CD4-positive, alpha-beta T cell treated with Interleukin-10 for 1 hour (primary cell): ENCODE data around the gene MEGF11.
"Not testable (repeated sequence)": the region's sequence is repeated elsewhere in the genome, so short reads cannot be mapped to it uniquely, and the experiment has no call there.

Source experiments
- DNase-seq: peaks from one replicate; pipeline ENCODE4 v3.0.0-alpha.2; 2020

Gene MEGF11

GRCh38 chr15:66270932-66271331, 17.4 kb upstream of the MEGF11 start:
- DNase-seq = no peak

GRCh38 chr15:66269326-66270090, 16.0 kb upstream of the MEGF11 start:
- no peak for DNase-seq

DNA sequence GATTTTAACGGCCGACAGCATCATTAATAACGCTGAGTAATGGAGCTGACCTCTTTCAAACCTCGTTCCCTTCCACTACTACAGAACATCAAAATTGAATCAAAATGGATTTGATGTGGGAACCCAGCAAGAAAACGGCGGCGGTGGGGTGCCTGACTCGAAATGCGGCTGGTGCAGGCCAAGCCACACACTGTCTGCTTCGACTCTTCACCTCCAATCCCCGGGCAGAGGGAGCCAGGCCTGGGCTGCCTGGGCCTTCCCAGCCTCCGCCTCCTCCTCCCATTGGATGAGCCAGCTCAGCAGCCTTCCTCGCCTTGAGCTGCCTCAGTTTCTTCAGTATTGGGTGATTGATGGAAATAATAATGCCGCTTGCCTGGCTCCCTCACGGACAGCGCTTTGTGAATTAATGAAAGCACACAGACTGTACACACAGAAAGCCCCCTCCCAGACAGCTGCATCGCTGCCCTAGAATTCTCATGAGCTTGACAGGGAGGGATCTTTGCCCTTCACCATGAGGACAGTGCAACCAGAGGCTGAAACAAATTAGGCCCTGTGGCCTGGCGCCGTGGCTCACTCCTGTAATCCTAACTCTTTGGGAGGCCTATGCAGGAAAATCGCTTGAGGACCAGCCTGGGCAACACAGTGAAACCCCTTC, 11.4 kb upstream of the MEGF11 start:
- no peak for DNase-seq

- DNase-seq = not testable (repeated sequence)
These were observed 9.3 kb upstream of the MEGF11 start for GRCh38 chr15:66262837-66263236.

DNA sequence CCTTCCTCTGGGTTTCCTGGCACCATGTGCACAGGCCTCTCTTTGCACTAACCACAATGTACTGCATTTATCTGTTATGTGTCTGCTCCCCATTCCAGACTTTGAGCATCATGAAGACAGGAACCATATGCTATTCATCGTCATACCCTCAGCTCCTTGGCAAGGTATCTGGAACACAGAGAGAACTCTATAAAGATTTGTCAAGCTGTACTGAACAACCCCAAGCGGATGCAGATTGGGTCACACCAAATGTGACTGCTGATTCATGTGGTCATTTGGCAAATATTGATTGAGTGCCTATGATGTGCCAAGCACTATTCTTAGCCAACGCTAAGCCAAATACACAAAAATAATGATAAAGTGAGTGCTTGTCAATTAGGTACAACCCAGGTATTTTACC, 7.5 kb upstream of the MEGF11 start:
- no peak for DNase-seq

DNA sequence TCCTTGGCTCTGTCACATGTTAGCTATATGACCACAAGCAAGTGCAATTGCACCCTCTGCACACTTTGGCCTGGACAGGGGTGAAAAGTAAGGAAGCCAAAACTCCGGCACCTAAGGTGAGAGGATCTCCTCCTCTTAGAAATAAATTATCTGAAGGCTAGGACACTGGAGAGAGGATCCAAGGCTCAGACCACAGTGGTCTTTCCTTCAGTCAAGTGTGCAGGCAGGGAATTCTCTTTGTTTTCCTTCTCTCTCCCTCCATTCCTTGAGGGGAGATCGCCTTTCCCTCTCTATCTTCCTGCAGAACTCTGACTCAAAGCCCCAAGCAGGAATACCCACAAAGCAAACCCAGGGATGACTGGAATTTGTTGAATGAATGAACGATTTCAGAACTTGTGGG, 3.1 kb upstream of the MEGF11 start:
- no peak for DNase-seq

- no peak for DNase-seq
These were observed 1.6 kb upstream of the MEGF11 start for GRCh38 chr15:66254951-66255676.

DNA sequence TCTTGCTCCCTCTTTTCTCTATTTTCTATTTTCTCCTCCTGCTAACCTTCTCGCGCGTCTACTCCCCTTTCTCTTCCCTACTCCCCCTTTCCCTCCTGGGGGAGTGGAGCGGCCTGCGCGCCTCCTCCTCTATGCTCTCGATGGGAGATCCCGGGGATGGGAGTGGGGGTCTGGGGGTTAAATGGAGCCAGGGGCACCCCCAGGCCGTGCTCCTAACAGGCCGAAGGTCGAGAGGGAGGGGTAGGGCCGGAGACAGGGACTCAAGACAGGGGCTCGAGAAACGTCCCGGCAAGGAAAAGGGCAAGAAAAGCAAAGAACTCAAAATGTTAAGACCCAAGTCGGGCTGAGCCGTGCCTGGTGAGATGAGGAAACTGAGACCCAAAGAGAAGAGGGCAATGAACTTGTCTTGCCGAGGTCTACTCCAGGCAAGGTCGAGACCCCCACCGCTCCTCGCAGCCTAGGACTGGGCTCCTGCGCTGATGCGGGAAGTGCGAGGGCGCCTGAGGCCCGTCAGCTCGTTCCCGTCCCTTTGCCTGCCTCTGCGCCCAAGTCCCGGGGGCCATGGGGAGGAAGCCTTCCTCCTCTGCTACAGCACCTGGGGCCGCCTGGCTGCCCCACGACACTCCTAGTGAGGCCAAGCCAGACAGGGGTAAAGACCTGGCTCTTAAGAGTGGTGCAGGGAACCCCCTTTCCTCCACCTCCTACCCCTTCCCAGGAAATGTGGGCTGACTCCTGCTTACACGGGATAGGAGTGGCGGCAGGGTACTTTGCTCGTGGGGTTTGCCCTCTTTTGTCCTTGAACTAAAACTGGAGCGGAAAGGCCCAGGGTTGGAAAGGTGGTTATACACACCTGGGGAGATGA, 770 bp upstream of the MEGF11 start:
- no peak for DNase-seq

- DNase-seq = no peak
These were observed 699 bp downstream of the MEGF11 start for GRCh38 chr15:66252685-66253417.

- DNase-seq = peak; percentile 42
These were observed 1.5 kb downstream of the MEGF11 start for GRCh38 chr15:66251790-66252684.

- DNase-seq = no peak
These were observed 2.3 kb downstream of the MEGF11 start for GRCh38 chr15:66251065-66251789.

DNA sequence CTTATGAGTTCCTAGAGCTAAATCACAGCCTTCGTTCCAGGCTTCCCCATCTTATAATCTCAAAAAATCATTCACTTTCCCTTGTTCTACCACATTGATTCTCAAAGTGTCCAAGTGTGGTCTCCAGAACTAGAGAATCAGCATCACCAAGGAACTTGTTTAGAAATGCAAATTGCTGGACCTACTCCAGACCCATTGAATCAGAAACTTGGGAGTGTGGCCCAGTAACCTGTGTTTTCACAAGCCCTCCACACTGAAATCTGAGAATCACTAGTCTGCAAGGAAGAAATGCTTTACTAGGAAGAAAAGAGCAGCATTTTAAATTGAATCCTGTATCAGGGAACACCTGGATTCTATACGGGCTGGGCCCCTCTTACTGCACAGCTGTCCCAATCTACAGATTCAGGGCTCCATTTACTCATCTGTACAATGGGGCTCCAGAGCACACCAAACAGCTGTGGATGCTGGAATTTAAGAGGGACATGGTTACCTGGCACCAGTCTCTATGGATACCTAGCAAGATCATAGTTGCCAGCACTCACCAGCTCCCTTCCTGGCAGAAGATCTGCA, 3.9 kb downstream of the MEGF11 start:
- DNase-seq = no peak

DNA sequence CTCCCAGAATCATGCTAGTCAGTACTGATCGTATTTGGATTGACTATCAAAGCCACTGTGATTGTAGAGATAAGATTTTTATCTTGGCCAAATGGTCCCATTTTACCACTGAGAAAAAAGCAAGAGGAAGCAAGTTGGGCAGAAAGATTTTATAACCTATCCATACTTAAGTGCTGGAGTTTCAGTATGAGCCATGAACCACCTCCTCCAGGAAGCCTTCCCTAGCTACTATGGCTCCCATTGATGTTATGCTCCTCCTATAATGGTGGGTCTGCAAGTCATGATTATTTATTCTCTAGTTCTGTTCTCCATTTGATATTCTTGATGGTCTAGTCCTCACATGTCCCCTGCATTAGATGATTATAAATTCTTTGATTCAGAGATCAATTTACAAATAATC, 6.6 kb downstream of the MEGF11 start:
- no peak for DNase-seq

- not testable (repeated sequence) for DNase-seq
These were observed 7.7 kb downstream of the MEGF11 start for GRCh38 chr15:66245832-66246231.

DNA sequence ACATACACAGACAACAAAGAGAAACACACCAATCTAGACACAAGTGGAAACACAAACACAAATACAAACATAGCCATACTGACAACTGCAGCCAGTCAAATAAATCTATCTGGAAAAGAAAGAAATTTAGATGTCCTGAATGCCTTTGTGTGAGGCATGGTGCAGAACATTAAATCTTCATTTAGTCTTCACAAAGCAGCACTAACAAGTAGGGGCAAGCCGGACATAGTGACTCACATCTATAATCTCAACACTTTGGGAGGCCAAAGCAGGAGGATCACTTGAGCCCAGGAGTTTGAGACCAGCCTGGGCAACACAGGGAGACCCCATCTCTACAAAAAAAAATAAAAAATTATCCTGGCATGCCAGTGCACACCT, 11.7 kb downstream of the MEGF11 start:
- DNase-seq = no peak

DNA sequence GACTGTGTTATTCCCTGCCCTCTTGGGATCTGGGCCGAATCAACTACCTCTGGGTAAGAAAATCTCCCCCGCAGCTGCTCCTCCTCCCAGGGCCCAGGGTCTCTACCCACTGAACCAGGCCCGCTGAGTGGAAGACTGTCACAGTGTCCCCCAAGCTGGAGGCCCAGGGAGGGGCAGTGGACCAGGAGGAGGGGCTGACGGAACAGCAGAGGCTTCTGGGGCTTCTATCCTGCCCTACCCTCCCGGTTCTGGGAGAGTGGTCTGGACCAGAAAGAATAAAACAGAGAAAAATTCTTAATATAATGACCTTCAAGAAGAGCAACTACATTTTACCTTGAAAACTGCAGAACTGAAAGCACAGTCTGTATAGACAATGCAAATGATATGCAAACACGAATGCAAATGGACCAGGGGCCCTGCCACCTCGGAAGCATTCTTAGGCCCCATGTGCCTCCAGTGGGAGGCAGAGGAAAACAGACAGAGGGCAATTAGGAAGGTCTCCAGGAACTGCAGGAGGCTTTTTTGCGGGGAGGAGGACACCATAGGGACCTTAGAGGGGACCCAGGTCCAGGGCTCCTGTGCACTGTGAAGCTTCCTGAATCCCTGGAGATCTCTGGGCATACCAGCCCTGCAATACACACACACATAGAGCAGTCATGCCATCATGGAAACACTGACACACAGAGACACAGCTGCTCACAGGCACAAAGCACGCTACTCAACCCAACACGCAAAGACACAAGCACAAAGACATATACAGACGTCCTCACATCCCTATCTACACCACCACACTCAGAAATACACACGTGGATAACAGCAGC, 12.3 kb downstream of the MEGF11 start:
- DNase-seq = no peak

DNA sequence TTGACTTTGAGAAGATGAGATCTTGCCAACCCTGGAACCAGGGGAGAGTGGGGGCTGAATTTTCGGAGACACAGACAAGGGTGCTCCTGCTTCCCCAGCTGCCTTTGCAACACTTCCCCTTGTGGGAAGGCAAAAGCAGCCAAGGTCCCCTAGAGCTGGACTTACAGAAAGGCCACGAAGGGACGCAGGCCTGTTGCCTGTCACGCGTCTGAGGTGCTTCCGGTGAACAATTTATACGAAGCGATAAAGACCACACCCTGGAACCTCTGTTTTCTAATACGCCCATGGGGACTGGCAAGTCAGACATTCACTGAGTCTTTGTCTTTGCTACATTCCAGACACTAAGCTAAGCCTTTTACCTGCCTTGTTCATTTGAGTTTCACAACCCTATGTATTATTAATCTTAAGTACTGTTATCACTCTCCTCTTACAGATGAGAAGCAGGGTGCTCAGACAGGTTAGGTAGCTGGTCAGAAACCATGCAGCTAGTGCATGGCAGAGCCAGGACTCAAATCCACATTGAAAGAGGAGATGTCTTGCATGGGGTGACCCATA, 13.2 kb downstream of the MEGF11 start:
- no peak for DNase-seq

GRCh38 chr15:66239514-66239913, 14.0 kb downstream of the MEGF11 start:
- no peak for DNase-seq

DNA sequence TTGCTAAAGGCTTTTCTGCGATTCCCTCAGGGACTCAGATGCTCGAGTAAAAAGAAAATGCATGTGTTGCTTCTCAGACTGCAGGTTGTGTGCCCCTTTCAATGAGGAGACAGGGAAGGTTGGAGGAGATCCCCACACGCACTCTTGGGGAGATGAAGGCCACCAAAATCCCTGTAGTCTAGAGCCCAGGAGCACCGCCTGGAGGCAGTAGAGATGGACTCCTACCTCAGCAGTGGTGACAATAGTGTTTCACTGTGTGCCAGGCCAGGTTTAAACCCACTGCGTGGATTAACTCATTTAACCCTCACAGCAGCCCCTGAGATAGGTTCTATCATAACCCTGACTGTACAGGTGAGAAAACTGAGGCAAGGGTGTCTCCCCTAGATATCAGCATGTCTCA, 15.2 kb downstream of the MEGF11 start:
- DNase-seq = no peak
